Adipocyte (in vitro differentiated cells): ENCODE results near the gene ERICH4.

Experiments used
- DNase-seq: peaks from one replicate; pipeline ENCODE4 v3.0.0-alpha.2; 2015; ENCODE audit warnings: low read depth
- H3K27me3 ChIP-seq: replicated peaks from 2 replicates; pipeline ENCODE4 v1.7.0; 2013; ENCODE audit warnings: mild to moderate bottlenecking, low read length, moderate library complexity; ENCODE audit not compliant: control insufficient read depth, insufficient read depth
- H3K36me3 ChIP-seq: 2 replicates; pipeline ENCODE4 v1.7.0; 2013; ENCODE audit warnings: low read length, mild to moderate bottlenecking, moderate library complexity; ENCODE audit not compliant: control insufficient read depth, insufficient read depth, severe bottlenecking
- H3K4me1 ChIP-seq: 2 replicates; pipeline ENCODE4 v1.7.0; 2013; ENCODE audit warnings: mild to moderate bottlenecking, low read length, moderate library complexity; ENCODE audit not compliant: control insufficient read depth, insufficient read depth
- H3K4me3 ChIP-seq: 2 replicates; pipeline ENCODE4 v1.7.0; 2013; ENCODE audit warnings: mild to moderate bottlenecking, low read length, moderate library complexity
- H3K9ac ChIP-seq: 2 replicates; pipeline ENCODE4 v1.7.0; 2013; ENCODE audit warnings: mild to moderate bottlenecking, low read length, moderate library complexity
- H3K9me3 ChIP-seq: 2 replicates; pipeline ENCODE4 v1.7.0; 2013; ENCODE audit warnings: mild to moderate bottlenecking, low read length, moderate library complexity; ENCODE audit not compliant: control insufficient read depth

The ERICH4 gene

GRCh38 chr19:41415154-41415571, 27.8 kb upstream of the ERICH4 start:
- Histone ChIP-seq H3K9me3 (no peaks in the 10 kb centered on the region), H3K9ac (no peak overlapping the region), H3K4me1 (no peaks in the 10 kb centered on the region), H3K4me3 (no peak overlapping the region), H3K27me3 (no peaks in the 10 kb centered on the region), H3K36me3 (peaks cover 61% of the 10 kb centered on the region)
- no peak for DNase-seq

- DNase-seq: no peak
- Histone ChIP-seq H3K4me3 (no peak overlapping the region), H3K36me3 (peaks cover 66% of the 10 kb centered on the region), H3K27me3 (no peaks in the 10 kb centered on the region), H3K4me1 (no peaks in the 10 kb centered on the region), H3K9me3 (no peaks in the 10 kb centered on the region), H3K9ac (no peak overlapping the region)
These were observed 26.7 kb upstream of the ERICH4 start for GRCh38 chr19:41416194-41416674.

GRCh38 chr19:41420101-41420880, 22.7 kb upstream of the ERICH4 start:
- Histone ChIP-seq H3K9ac (no peak overlapping the region), H3K36me3 (peaks cover 51% of the 10 kb centered on the region)
- no peak for DNase-seq

GRCh38 chr19:41421314-41421713, 21.6 kb upstream of the ERICH4 start:
- DNase-seq: no peak
- no peak overlapping the region for H3K4me3 ChIP-seq
- H3K36me3 ChIP-seq: peaks cover 48% of the 10 kb centered on the region
- no peaks in the 10 kb centered on the region for H3K9me3 ChIP-seq
- H3K9ac ChIP-seq: no peak overlapping the region
- no peaks in the 10 kb centered on the region for H3K27me3 ChIP-seq
- H3K4me1 ChIP-seq: peaks cover 2% of the 10 kb centered on the region

More at GRCh38 chr19:41420101-41420880, 22.7 kb upstream of the ERICH4 start:
- no peaks in the 10 kb centered on the region for H3K27me3 ChIP-seq
- H3K9me3 ChIP-seq: no peaks in the 10 kb centered on the region
- H3K4me1 ChIP-seq: no peaks in the 10 kb centered on the region
- no peak overlapping the region for H3K4me3 ChIP-seq

GRCh38 chr19:41421973-41422372, 21.0 kb upstream of the ERICH4 start:
- H3K9ac ChIP-seq: no peak overlapping the region
- H3K36me3 ChIP-seq: peaks cover 45% of the 10 kb centered on the region
- DNase-seq: no peak
- H3K4me3 ChIP-seq: no peak overlapping the region
- peaks cover 9% of the 10 kb centered on the region for H3K4me1 ChIP-seq
- H3K9me3 ChIP-seq: no peaks in the 10 kb centered on the region
- no peaks in the 10 kb centered on the region for H3K27me3 ChIP-seq

- H3K4me3 ChIP-seq: no peak overlapping the region
- peaks cover 40% of the 10 kb centered on the region for H3K36me3 ChIP-seq
- no peak for DNase-seq
These were observed 20.5 kb upstream of the ERICH4 start for GRCh38 chr19:41422456-41422855.

GRCh38 chr19:41422955-41423354, 20.0 kb upstream of the ERICH4 start:
- DNase-seq: no peak
- H3K4me1 ChIP-seq: peaks cover 15% of the 10 kb centered on the region
- no peak overlapping the region for H3K4me3 ChIP-seq
- H3K9me3 ChIP-seq: no peaks in the 10 kb centered on the region
- no peaks in the 10 kb centered on the region for H3K27me3 ChIP-seq
- H3K36me3 ChIP-seq: peaks cover 39% of the 10 kb centered on the region
- no peak overlapping the region for H3K9ac ChIP-seq

More at GRCh38 chr19:41422456-41422855, 20.5 kb upstream of the ERICH4 start:
- H3K9me3 ChIP-seq: no peaks in the 10 kb centered on the region
- H3K4me1 ChIP-seq: peaks cover 11% of the 10 kb centered on the region
- H3K9ac ChIP-seq: no peak overlapping the region
- no peaks in the 10 kb centered on the region for H3K27me3 ChIP-seq

GRCh38 chr19:41424335-41425173, 18.4 kb upstream of the ERICH4 start:
- Histone ChIP-seq H3K4me3 (no peak overlapping the region), H3K36me3 (peaks cover 30% of the 10 kb centered on the region), H3K9me3 (no peaks in the 10 kb centered on the region), H3K9ac (no peak overlapping the region), H3K27me3 (no peaks in the 10 kb centered on the region), H3K4me1 (peaks cover 17% of the 10 kb centered on the region)
- no peak for DNase-seq

GRCh38 chr19:41425174-41426115, 17.5 kb upstream of the ERICH4 start:
- Histone ChIP-seq H3K9me3 (no peaks in the 10 kb centered on the region), H3K4me1 (peaks cover 17% of the 10 kb centered on the region), H3K36me3 (peaks cover 22% of the 10 kb centered on the region)

GRCh38 chr19:41426116-41426841, 16.7 kb upstream of the ERICH4 start:
- no peak for DNase-seq
- Histone ChIP-seq H3K9me3 (no peaks in the 10 kb centered on the region), H3K36me3 (peaks cover 20% of the 10 kb centered on the region), H3K4me1 (peaks cover 17% of the 10 kb centered on the region), H3K27me3 (no peaks in the 10 kb centered on the region), H3K9ac (peak overlapping the region; percentile 85), H3K4me3 (peak overlapping the region; percentile 78)

More at GRCh38 chr19:41425174-41426115, 17.5 kb upstream of the ERICH4 start:
- Histone ChIP-seq H3K9ac (no peak overlapping the region), H3K27me3 (no peaks in the 10 kb centered on the region), H3K4me3 (no peak overlapping the region)
- DNase-seq: no peak
